NK-92 treated with Interleukin-12 subunit alpha and Interleukin-12 subunit beta, amount 100 ng/mL, for 24 hours (cell line): ENCODE results near the gene GFER.

Source experiments
- DNase-seq: peaks from one replicate; lab custom pipeline; 2025; lab: John Stamatoyannopoulos, UW

The GFER gene

GRCh38 chr16:1990351-1991134 is 6.5 kb downstream of the GFER start:
- no peak for DNase-seq

- no peak for DNase-seq
These were observed 7.2 kb downstream of the GFER start for GRCh38 chr16:1991135-1991551.

- no peak for DNase-seq
These were observed 7.6 kb downstream of the GFER start for GRCh38 chr16:1991588-1991947.

- no peak for DNase-seq
These were observed 8.1 kb downstream of the GFER start for GRCh38 chr16:1991948-1992703.

GRCh38 chr16:1992704-1993317 is 8.8 kb downstream of the GFER start:
- no peak for DNase-seq

- no peak for DNase-seq
These were observed 9.7 kb downstream of the GFER start for GRCh38 chr16:1993731-1994131.

- no peak for DNase-seq
These were observed 13.7 kb downstream of the GFER start for GRCh38 chr16:1997494-1998359.

- no peak for DNase-seq
These were observed 14.4 kb downstream of the GFER start for GRCh38 chr16:1998360-1998835.

- DNase-seq = no peak
These were observed 15.1 kb downstream of the GFER start for GRCh38 chr16:1998852-1999801.

GRCh38 chr16:1999866-2000514 is 16.0 kb downstream of the GFER start:
- no peak for DNase-seq

GRCh38 chr16:2001035-2001434 is 17.0 kb downstream of the GFER start:
- DNase-seq = no peak

GRCh38 chr16:2001456-2002355 is 17.7 kb downstream of the GFER start:
- DNase-seq = no peak

GRCh38 chr16:2002406-2003230 is 18.6 kb downstream of the GFER start:
- DNase-seq = no peak

GRCh38 chr16:2003231-2003826 is 19.3 kb downstream of the GFER start:
- DNase-seq = no peak

GRCh38 chr16:2003827-2004641 is 20.0 kb downstream of the GFER start:
- peak; percentile 25 for DNase-seq

GRCh38 chr16:2004795-2005517 is 21.0 kb downstream of the GFER start:
- no peak for DNase-seq
